Liver (tissue), 3 donors: ENCODE results near the gene OR4N2.

Source experiments
- ATF3 ChIP-seq: IDR thresholded peaks from 2 replicates; pipeline ENCODE4 v1.6.1; 2016; ENCODE audit warnings: antibody characterized with exemption
- GABPA ChIP-seq, 2 donors: IDR thresholded peaks in 1 of 2; conservative IDR thresholded peaks in 1 of 2; 2 replicates each; pipeline ENCODE4 v1.6.1; 2016; ENCODE audit warnings: antibody characterized with exemption in 2 of 2, mild to moderate bottlenecking in 1 of 2, moderate library complexity in 1 of 2
- TAF1 ChIP-seq: conservative IDR thresholded peaks from 2 replicates; pipeline ENCODE4 v1.6.1; 2016; ENCODE audit warnings: antibody characterized with exemption, mild to moderate bottlenecking
- TF ChIP-seq, protein P1 (sequence below): fragments of 150-350 bp; IDR thresholded peaks from 2 replicates; pipeline ENCODE4 v1.5.1; 2017; ENCODE audit warnings: improper control_type of control experiment, low read depth, low read length; ENCODE audit not compliant: missing input control
- donor health status: healthy.
- donor health status: healthy.

DNA sequence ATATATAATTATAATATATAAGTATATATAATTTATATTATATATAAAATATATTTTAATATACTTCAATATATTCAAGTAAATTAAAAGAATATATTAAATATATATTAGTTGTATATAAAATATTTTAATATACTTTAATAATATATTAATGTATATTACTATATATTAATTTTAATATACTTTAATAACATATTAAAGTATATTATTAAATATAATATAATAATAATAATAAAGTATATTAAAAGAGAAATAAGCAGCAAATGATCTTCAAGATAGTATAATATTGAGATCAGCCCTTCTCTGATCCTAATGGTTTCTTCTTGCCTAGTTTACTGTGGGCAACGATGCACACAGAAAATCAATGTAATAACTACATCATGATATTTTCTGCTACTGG, 28.0 kb upstream of the OR4N2 start:
- TF ChIP-seq GABPA (IDR thresholded peaks at IDR 0.05 in 1 of 2, conservative IDR thresholded peaks at IDR 0.05 in 1 of 2) (no peak), ATF3 (no peak), TAF1 (no peak)
- TF ChIP-seq, protein P1, sequence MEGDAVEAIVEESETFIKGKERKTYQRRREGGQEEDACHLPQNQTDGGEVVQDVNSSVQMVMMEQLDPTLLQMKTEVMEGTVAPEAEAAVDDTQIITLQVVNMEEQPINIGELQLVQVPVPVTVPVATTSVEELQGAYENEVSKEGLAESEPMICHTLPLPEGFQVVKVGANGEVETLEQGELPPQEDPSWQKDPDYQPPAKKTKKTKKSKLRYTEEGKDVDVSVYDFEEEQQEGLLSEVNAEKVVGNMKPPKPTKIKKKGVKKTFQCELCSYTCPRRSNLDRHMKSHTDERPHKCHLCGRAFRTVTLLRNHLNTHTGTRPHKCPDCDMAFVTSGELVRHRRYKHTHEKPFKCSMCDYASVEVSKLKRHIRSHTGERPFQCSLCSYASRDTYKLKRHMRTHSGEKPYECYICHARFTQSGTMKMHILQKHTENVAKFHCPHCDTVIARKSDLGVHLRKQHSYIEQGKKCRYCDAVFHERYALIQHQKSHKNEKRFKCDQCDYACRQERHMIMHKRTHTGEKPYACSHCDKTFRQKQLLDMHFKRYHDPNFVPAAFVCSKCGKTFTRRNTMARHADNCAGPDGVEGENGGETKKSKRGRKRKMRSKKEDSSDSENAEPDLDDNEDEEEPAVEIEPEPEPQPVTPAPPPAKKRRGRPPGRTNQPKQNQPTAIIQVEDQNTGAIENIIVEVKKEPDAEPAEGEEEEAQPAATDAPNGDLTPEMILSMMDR, result no peak
